Measurements from ENCODE around the gene YKT6.

DNA sequence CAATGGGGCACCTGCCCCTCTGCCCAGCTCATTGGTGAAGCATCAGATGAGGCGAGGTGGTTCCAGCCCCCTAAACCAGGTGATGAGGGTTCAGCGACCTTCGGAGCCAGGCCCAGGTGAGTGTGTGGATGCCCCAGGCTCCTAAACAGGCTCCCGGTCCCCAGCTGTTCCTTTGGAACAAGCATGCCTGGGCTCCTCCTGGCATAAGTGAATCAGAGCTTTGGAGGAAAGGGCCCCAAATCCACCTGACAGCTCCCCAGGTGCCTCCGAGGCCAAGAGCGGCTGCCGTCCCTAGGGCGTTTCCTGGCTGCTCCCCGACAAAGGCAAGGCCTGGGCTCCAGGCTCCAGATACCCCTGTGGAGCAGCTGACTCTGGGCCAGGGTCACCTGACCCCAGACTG lies 61.3 kb downstream of the YKT6 start:
- TF ChIP-seq, protein P1, sequence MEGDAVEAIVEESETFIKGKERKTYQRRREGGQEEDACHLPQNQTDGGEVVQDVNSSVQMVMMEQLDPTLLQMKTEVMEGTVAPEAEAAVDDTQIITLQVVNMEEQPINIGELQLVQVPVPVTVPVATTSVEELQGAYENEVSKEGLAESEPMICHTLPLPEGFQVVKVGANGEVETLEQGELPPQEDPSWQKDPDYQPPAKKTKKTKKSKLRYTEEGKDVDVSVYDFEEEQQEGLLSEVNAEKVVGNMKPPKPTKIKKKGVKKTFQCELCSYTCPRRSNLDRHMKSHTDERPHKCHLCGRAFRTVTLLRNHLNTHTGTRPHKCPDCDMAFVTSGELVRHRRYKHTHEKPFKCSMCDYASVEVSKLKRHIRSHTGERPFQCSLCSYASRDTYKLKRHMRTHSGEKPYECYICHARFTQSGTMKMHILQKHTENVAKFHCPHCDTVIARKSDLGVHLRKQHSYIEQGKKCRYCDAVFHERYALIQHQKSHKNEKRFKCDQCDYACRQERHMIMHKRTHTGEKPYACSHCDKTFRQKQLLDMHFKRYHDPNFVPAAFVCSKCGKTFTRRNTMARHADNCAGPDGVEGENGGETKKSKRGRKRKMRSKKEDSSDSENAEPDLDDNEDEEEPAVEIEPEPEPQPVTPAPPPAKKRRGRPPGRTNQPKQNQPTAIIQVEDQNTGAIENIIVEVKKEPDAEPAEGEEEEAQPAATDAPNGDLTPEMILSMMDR (conservative IDR thresholded peaks at IDR 0.05; ENCODE audit: low read length) = no peak
- no peak for TF ChIP-seq EZH2phosphoT487 (IDR thresholded peaks at IDR 0.05; ENCODE audit: borderline replicate concordance)
